RWPE2 (cell line): Measurements from ENCODE around the gene THRB.

Source experiments
- ATAC-seq: fragments of 200-7000 bp; cut with Tn5 transposase; 3 replicates; pipeline ENCODE4 v1.9.1; 2021; ENCODE audit warnings: low read depth
- DNase-seq: peaks from one replicate; pipeline ENCODE4 v3.0.0-alpha.2; 2020; ENCODE audit warnings: low spot score
- H3K27ac ChIP-seq: fragments of 450-650 bp; 2 replicates; pipeline ENCODE4 v1.5.1; 2017; ENCODE audit warnings: mild to moderate bottlenecking; ENCODE audit not compliant: poor library complexity, severe bottlenecking
- H3K27me3 ChIP-seq: fragments of 250-450 bp; sonication (Bioruptor Pico); 2 replicates; pipeline ENCODE4 v1.5.1; 2021; ENCODE audit warnings: mild to moderate bottlenecking, moderate library complexity; ENCODE audit not compliant: insufficient read depth, poor library complexity, severe bottlenecking
- H3K36me3 ChIP-seq: fragments of 250-450 bp; sonication (Bioruptor Pico); 2 replicates; pipeline ENCODE4 v1.5.1; 2020; ENCODE audit warnings: low read depth, mild to moderate bottlenecking, moderate library complexity
- H3K4me1 ChIP-seq: fragments of 250-450 bp; sonication (Bioruptor Pico); 2 replicates; pipeline ENCODE4 v1.5.1; 2021; ENCODE audit warnings: mild to moderate bottlenecking, moderate library complexity; ENCODE audit not compliant: insufficient read depth, poor library complexity, severe bottlenecking
- H3K4me3 ChIP-seq: fragments of 250-450 bp; sonication (Bioruptor Pico); 2 replicates; pipeline ENCODE4 v1.5.1; 2021; ENCODE audit warnings: mild to moderate bottlenecking, moderate library complexity; ENCODE audit not compliant: severe bottlenecking
- H3K9me3 ChIP-seq: fragments of 250-450 bp; sonication (Bioruptor Pico); 2 replicates; pipeline ENCODE4 v1.5.1; 2021; ENCODE audit warnings: mild to moderate bottlenecking, moderate library complexity; ENCODE audit not compliant: severe bottlenecking
- TF ChIP-seq, protein P1 (sequence below): fragments of 450-650 bp; IDR thresholded peaks from one replicate; pipeline ENCODE4 v1.5.1; 2017; ENCODE audit warnings: mild to moderate bottlenecking, moderate library complexity; ENCODE audit not compliant: poor library complexity, severe bottlenecking

THRB gene

DNA sequence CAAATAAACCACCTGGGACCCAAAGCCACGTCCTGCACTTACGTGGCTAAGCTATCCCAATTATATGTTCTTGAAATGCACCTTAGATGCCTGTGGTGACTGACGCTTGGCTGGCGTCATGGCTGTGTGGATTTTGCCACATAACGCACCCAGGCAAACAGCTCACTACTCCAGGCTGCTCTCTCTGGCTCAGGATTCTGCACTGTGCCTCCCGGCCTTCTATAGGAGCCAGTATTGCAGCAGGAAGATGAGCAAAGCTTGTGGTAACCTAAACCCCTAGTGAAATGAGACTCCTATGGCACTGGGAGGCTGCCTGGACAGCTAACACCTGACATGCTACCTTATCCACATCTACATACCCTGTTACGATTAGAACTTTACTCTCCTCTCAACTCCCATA is 179.3 kb downstream of the THRB start:
- DNase-seq (no peak), ATAC-seq (no peak)
- Histone ChIP-seq H3K4me3 (no peak overlapping the region), H3K9me3 (no peaks in the 10 kb centered on the region), H3K27me3 (no peaks in the 10 kb centered on the region), H3K27ac (no peak overlapping the region), H3K36me3 (no peaks in the 10 kb centered on the region), H3K4me1 (peaks cover 24% of the 10 kb centered on the region)
- TF ChIP-seq, protein P1, sequence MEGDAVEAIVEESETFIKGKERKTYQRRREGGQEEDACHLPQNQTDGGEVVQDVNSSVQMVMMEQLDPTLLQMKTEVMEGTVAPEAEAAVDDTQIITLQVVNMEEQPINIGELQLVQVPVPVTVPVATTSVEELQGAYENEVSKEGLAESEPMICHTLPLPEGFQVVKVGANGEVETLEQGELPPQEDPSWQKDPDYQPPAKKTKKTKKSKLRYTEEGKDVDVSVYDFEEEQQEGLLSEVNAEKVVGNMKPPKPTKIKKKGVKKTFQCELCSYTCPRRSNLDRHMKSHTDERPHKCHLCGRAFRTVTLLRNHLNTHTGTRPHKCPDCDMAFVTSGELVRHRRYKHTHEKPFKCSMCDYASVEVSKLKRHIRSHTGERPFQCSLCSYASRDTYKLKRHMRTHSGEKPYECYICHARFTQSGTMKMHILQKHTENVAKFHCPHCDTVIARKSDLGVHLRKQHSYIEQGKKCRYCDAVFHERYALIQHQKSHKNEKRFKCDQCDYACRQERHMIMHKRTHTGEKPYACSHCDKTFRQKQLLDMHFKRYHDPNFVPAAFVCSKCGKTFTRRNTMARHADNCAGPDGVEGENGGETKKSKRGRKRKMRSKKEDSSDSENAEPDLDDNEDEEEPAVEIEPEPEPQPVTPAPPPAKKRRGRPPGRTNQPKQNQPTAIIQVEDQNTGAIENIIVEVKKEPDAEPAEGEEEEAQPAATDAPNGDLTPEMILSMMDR = no peak

DNA sequence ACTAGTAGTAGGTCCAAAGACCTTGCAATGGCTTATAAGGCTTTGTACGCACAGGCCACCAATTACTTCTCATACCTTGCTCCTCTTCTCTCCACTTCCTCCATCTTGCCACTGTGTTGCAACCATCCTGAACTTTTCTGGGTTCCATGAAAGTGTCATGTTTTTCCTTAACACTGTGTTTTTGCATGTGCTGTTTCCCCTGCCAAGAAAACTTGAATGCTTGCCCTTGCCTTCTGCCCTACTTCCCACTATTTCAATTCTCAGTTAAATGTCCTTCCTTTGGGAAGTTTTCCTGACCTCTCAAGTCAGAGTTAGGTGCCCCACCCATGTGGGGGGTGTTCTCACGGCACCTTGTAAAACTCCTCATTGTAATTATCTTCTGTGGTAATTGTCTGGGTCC is 182.8 kb downstream of the THRB start:
- Histone ChIP-seq H3K27me3 (no peaks in the 10 kb centered on the region), H3K9me3 (no peaks in the 10 kb centered on the region), H3K4me3 (no peak overlapping the region), H3K36me3 (no peaks in the 10 kb centered on the region), H3K27ac (no peak overlapping the region), H3K4me1 (peaks cover 12% of the 10 kb centered on the region)
- DNase-seq = no peak
- TF ChIP-seq, protein P1 = no peak
- no peak for ATAC-seq

DNA sequence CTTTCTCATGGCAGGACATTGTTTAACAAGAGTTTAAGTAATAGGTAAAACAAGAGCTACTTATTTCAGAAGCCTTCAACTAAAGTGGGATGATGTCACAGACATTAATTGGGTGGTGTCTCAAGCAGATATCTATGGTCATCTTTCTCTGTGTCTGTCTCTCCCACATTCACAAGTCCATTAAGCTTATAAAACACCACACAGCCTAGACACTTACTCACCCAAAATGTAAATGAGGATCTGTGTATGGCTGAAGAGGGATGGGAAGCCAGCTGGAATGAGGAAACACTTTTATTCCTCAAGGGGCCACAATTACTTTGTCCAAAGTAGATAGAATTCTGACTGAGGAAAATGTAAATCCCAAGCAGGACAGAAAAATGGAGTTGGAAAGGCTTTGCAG is 183.8 kb downstream of the THRB start:
- ATAC-seq = no peak
- Histone ChIP-seq H3K27ac (no peak overlapping the region), H3K4me1 (peaks cover 2% of the 10 kb centered on the region)

DNA sequence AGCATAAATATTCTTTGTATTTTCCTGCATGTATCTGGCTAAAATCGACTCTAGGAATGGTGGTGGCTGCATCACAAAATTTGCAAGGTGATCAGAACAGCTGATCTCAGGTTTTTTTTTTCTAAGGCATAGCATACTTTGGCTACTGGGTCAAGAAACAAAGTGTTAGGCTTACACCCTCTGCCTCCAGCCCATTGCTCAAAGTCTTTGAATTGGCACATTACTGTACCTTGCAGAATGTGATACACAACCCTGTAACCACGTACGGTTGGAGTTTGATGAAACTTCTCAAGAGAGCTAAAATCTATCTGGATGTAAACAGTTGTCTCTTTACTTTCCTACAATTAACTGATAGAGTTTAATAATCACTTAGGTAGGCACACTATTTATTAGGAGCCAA is 188.1 kb downstream of the THRB start:
- TF ChIP-seq, protein P1 = no peak
- H3K27ac ChIP-seq = no peak overlapping the region
- H3K27me3 ChIP-seq = no peaks in the 10 kb centered on the region
- no peaks in the 10 kb centered on the region for H3K36me3 ChIP-seq
- peaks cover 6% of the 10 kb centered on the region for H3K4me1 ChIP-seq
- H3K4me3 ChIP-seq = no peak overlapping the region
- ATAC-seq (no peak), DNase-seq (no peak)
- H3K9me3 ChIP-seq = no peaks in the 10 kb centered on the region

More for the DNA sequence above, 183.8 kb downstream of the THRB start:
- Histone ChIP-seq H3K27me3 (no peaks in the 10 kb centered on the region), H3K36me3 (no peaks in the 10 kb centered on the region), H3K9me3 (no peaks in the 10 kb centered on the region), H3K4me3 (no peak overlapping the region)
- TF ChIP-seq, protein P1 = no peak
- DNase-seq = no peak

DNA sequence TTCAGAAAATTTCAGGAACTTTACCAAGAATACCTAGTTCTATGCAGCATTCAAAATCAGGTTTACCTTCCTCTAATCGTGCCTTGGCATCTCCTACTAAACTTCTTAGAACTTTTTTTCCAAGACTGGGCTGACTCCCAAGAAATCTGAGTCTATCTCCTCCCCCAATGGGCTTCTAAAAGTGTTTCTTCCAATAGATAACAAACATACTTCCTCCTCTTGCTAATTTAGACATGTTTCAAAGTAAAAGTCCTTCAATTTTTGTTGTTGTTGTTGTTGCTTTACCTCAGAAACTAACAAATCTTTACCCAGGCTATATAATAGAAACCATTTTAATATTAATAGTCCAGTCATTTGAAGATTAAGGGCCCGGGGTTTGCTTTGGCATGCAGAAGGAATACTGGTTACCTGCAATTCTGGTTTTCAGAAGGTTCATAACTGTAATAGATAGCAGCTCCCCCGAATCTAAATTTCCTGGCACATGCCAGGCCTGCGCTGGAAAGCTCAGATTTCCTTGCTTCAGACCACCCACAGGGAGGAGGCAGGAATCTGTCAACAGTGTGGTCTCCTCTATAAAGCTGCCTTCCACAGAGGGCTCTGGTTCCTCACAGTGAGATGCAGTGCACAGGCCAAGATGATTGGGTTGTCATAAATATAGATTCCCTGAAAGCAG is 188.7 kb downstream of the THRB start:
- no peaks in the 10 kb centered on the region for H3K27me3 ChIP-seq
- no peak overlapping the region for H3K27ac ChIP-seq
- no peak for DNase-seq
- H3K4me3 ChIP-seq = no peak overlapping the region
- no peaks in the 10 kb centered on the region for H3K36me3 ChIP-seq
- ATAC-seq = no peak
- H3K9me3 ChIP-seq = no peaks in the 10 kb centered on the region
- H3K4me1 ChIP-seq = peaks cover 6% of the 10 kb centered on the region
- TF ChIP-seq, protein P1 = no peak
